SIG-M5 (cell line): ENCODE measurements around the gene KCNJ12.
"Not testable (repeated sequence)": the region's sequence is repeated elsewhere in the genome, so short reads cannot be mapped to it uniquely, and the experiment has no call there.

Source experiments
- DNase-seq: peaks from one replicate; lab custom pipeline; 2025; lab: John Stamatoyannopoulos, UW

KCNJ12 gene

DNA sequence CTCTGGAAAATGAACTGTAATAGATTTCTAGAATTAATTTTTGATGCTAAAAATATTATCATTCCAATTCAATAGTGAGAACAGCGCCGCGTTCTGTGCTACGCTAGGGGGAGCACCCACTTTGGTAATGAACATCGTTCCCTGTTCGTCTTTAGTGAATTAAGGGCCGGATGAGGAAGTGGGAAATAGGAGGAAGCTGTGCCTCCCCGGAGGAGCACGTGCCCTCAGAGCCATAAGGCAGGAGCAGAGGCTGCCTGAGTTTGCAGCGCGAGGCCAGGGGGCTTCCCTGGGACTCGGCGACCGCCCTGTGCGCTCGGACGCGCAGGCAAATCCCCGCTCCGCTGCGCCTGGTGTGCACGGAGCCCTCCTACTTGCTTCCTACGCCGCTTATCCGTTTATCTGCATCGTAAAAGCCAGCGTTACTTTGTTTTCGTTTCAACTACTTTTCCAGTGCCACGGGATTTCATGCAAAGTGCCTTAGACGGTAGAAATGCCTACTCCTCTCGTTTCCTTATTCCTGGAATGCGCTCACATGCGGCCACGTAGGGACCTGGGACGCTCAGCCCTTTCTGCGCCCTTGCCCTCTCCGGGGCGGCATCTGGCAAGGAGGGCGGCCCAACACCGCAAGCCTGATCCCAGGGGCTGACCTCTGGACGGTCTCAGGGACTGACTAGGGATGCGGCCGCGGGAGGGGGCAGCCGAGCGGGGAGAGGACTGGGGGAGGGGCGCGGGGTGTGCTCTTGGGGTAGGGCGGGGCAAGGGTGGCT is 76.4 kb downstream of the KCNJ12 start:
- no peak for DNase-seq

DNA sequence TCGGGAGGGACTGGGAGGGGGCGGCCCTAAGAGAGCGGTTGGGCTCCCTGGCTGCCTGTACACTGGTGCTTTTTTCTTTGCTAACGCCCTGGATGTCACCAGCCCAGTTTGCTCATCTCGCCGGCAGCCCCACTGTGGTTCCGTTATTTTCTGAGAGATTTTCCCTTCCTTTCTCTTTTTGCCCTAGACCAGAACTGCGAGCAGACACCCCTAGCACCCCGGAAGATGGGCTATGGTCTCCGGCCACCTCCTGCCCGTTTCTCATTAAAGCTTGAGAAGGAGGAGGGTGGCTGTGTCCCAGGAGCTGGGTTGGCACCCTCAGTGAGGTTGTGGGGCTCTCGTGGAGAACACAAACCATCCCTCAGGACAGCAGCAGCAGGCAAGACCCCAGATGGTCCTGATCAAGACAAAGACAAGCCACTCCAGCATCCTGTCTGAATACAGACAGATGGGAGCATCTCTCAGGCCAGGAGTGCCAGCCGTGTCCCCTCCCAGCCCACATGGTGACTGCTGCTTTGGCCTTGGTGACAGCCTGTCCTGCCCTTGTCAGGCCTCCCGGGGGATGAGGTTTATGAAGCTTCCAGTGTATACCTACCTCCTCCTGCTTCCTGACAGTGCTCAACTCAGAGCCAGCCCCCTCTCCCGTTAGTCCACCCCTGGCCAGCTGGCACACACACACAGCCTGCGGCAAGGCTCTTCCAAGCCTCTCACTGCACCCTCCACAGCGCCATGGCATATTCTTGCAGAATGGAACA is 77.2 kb downstream of the KCNJ12 start:
- DNase-seq: no peak

DNA sequence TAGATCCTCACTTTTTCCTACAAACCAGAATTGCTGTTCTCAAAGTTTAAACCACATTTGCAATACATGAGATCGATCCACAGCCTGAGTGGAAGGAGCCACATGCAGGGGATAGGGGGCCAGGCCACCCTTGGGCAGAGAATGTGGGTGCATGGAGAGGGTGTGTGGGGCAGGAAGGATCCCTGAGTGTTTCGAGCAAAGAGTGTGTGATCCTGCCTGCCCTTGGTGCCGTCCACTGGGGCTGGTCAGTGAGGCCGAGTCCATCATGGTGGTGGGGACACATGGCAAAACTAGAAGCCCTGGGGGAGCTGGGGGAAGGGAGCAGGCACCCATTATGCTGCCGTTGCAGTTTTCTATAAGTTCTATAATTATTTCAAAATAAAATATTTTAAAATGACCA is 77.8 kb downstream of the KCNJ12 start:
- DNase-seq: not testable (repeated sequence)

DNA sequence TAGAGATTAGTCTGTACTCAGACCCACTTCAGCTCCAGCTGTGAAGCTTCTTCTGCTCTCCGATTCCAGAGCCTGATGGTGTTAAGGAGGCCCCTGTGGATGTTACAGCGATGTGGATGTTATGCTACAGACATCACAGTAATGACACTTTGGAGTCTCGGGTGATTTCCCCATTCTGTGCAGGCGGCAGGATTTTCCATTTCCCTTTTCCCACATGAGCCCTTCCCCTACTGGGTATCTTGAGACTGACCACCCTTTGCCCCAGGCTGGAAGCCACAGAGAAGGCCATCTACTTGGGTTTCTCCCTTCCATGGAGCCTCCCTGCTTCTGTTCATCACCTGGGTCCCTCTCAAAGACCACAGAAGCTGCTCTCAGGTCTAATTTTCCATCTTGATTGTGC is 78.3 kb downstream of the KCNJ12 start:
- DNase-seq: no peak

DNA sequence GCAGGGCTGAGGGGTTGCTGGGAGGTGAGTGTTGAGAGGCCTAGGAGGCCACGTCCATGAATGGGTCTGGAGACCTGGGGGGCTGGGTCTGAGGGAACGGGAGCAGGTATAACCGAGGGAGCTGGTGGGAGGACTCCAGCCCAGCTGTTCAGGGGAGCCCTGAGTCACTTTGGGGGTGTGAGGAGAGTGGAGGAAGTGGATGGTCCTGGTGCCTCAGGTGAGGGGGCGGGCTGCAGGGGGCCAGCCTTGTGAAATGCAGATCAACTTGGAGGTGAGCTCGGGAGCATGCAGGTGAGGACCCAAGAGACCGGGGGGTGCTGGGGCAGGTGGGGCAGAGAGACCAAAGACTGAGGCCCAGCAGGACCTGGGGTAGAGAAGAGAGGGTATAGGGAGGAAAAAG is 79.6 kb downstream of the KCNJ12 start:
- no peak for DNase-seq

DNA sequence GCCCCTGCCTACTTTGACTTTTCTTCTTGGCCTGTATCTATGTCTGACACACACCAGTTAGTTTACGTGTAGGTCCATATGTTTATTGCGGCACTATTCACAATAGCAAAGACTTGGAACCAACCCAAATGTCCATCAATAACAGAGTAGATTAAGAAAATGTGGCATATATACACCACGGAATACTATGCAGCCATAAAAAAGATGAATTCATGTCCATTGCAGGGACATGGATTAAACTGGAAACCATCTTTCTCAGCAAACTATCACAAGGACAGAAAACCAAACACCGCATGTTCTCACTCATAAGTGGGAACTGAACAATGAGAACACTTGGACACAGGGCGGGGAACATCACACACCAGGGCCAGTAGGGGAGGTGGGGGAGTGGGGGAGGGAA is 80.3 kb downstream of the KCNJ12 start:
- not testable (repeated sequence) for DNase-seq

DNA sequence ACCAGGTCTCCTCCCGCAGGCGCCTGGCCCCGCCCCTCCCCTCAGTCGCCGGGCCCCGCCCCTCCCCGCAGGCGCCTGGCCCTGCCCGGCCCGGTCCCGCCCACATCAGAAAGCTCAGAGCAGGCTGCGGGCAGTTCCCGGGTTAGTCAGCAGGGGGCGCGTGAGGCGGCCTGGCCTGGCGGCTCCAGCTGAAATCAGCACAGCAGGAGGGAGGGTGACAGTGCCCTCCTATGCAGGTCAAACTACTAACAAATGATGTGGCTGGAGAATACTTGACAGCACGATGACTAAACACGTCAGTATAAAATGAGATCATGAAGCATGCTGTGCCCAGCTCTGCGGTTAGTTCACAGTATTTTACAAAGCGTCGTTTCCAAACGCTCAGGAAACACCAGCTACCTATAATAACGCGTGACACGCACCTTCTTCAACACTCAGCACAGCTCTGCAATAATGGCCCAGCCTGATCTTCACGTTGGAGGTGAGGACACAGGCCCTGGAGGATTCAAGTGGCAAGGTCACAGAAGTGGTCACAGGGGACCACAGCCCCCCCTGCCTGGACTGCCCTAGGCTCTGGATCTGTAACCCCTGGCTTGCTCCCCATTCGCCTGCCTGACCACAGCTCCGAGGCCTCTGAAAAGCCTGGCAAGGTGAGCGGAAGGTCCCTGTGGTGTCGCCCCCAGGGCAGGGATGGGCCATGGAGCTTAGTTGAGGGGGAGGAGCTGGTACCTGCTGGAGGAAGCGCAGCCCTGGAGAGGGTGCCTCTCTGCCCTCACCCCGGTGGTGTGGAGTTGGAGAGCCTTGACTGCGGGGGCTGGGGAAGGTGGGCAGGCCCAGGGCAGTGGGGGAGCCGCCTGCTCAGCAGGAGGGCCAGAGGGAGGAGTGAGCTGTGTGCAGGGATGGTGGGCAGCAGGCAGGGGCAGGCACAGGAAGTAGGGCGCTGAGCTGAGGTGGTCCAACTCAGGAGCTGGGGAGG is 81.2 kb downstream of the KCNJ12 start:
- DNase-seq: no peak

DNA sequence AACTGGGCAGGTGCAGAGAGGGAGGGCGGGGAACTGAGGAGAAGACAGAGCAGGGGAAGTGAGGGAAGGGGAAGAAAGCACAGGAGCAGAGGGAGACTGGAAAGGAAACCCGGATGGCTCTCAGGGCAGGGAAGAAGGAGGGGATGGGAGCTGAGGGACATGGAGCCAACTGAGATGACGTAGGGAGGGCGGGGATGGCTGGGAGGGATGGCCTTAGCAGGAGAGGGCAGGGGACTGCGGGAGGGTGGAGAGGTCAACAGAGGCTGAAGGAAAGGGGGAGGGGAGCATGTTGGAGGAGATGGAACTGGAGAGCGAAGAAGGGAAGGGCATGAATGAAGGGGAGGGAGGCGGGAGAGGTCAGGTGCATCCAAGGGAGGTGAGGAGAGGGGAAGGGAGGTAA is 81.9 kb downstream of the KCNJ12 start:
- no peak for DNase-seq

DNA sequence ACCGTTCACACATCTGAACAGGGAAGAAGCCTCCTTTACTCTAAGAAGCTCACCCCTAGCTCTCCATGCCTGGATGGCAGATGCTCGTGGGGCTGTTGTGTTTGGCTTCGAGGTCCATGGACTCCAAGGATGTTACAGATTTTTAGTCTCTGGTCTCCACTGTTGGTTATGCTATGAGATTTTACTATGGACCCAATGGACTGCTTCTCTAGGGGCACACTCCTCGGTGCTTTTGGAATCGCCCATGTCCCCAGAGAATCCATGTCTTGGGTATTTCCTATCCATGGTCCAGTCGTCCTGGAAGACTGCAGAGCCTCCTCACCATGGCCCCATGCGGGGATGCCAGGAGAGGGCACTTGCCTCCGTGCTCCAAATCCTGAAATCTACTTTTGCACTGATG is 83.4 kb downstream of the KCNJ12 start:
- no peak for DNase-seq

DNA sequence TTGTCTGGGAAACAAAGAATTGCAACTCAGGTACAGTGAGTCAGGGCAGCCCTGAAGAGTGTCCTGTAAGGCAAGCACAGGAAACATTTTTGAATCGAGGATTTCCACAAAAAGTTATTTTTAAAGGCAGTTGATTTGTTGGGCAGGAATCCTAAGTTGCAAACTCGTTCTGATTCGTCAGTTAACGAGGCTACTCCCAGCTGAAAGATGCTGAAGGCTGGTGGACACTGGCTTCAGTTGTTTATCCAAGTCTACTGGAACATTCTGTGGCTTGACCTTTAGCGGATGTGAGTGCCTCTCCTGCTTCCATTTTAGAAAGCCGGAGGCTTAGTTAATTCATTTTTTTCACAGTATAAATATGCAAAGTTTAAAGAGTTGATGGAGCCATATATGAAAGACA is 84.2 kb downstream of the KCNJ12 start:
- no peak for DNase-seq

DNA sequence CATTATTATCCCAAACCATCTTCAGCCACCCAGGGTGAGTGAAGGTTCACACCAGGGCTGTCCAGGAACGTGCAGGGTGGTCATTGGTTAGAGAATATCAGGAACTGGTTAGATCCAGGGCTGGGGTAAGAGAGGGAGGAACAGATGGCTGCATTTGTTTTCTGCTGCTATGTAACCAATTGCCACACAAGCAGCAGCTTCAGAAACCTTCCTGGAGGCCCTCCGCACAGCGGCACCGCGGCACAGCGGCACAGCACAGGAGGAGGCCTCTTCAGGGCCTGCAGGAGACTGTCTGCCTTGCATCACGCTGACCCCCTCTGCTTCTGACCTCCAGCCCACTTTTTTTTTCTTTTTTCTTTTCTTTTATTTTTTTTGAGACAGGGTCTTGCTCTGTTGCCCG is 86.1 kb downstream of the KCNJ12 start:
- DNase-seq: no peak

DNA sequence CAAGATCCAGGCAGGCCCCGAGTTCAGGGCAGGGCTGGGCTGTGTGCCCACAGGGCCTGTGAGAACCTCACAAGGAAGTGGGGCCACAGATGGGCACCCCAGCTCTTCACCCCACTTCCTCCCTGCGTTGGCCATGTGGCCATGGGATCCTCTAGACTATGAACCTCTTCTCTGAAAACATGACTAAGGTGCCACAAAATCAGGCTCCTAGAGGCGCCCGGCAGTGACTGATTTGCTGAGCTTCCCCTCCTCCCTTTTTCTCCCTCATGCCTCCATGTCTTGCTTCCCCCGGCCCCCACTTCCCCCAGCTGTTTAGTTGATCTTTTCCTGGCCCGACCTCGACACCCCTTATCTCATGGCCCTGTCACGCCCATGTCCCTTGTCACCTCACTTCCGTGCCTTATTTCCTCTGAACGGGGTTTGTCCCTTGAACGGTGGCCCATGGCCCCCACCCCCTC is 87.1 kb downstream of the KCNJ12 start:
- DNase-seq: no peak

DNA sequence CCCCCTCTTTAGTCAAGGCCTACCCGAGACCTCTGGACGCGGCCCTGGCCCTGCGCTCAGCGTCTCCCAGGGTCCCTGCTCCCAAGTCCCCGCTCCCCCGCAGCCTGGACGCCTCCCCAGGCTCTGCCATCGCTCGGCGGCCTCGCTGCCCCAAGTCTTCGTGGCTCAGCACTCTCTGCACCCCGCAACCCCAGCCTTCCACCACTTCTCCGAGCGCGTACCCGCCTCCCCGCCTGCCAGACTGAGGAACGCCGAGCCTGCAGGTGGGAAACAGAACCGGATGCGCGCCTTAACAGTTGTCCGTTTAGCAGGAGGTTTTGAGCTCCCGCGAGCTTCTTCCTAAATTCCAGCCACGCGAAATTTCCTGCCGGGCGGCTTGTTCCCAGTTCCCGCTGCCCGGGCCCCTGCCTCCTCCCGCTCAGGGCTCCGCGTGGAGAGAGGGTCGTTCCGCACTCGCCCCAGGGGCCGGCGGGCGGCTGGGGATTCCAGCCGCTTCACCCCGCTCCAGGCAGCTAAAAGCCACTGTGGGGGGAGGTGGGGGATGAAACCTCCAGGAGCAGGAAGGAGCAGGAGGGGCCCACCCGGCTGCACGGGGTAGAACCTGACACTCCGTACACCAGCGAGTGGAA is 87.7 kb downstream of the KCNJ12 start:
- no peak for DNase-seq

DNA sequence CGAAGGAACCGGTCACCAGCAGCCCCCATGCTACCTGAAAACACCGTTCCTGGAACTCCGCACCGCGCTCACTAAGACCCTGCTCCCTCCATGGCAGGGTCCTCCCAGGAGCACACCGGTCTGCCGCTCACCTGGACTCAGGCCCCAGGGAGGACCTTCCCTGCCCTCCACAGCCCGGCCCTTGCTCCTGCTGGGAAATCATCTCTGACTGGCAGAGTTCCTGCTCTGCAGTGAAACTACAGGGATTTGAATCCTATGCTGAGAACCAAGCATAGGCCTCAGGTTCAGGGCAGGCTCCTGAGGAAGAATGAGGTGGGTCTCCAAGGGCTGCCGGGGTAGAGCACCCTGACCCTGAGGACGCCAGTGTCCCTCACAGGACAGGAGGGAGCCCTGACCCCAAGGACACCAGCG is 88.5 kb downstream of the KCNJ12 start:
- no peak for DNase-seq

DNA sequence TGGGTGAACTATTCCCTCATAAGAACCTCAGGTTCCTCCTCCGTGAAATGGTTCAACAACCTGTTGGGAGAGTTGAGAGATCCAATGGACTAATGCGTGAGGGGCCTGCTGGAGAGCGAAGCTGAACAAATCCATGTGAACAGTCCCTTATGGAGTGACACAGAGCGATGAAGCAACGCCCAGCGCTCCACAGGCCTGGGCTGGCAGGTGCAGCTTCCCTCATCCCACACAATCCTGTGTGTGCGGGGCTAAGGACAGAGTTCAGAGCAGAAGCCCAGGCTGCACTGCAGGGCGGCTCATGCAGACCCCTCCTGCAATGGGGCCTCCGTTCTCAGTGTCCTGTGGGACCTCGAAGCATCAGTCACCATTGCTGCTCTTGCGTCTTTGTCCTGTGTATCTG is 90.4 kb downstream of the KCNJ12 start:
- DNase-seq: no peak

DNA sequence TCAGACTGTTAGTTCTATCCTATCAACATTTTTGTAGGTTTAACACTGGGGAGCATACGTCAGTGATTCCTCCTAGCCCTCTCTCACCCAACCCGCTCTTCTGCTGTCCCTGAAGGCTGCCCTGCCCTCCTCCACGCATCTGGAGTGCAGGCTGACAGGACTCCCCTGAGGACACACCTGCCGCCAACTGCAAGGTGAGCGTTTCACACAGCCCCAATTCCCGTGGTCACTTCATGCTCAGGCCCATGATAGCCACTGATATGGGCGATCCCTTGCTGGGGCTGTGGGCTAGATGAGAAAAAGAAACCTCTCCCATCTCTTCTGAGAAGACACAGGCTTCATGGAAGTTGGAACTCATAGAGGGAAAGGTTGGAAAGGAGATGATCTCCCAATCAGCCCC is 91.0 kb downstream of the KCNJ12 start:
- DNase-seq: no peak

DNA sequence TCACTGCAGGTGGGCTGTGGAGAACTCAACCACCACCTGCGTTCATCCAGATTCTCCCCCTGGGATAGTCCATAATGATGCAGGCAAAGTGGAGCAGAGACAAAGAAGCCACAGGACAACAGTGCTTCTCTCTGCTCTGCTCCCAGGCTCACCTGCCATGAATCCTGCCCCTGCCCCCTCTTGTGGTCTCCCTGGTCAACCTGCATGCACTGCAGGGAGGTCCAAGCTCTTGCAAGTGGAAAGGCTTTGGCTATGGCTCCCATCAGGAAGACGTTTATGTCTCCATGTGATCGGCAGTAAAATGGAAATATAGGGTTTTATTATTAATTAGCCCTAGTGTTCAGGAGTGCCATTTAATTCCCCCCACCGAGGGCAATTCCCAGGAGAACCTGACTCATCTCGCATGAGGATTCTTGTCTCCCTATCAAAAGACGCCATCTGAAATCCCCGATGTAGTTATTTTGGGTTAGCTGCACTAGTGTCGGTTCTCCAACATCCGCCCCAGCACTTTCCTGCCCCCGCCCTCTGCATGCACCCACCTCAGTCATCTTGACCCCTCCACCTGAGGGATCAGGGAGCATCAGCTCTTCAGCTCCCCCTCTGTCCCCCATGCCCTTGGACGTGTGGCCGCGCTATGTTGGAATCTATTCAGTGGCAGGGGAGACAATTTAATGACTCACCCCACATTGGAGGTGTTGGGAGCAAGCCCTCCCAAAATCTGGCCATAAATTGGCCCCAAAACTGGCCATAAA is 91.8 kb downstream of the KCNJ12 start:
- DNase-seq: no peak
